K562 (cell line): ENCODE results near the gene CCDC159. TPM values are rescaled to one million over a fixed set of nuclear protein-coding genes. Genes with fewer than 3 reads are reported as not detected.

Experiments
- ARID3B ChIP-seq: fragments of 250-450 bp; sonication (Bioruptor Pico); IDR thresholded peaks from 2 replicates; pipeline ENCODE4 v1.4.0; 2020; ENCODE audit warnings: borderline replicate concordance
- BRD9 ChIP-seq: fragments of 450-650 bp; IDR thresholded peaks from 2 replicates; pipeline ENCODE4 v1.6.1; 2018; ENCODE audit warnings: low read depth; ENCODE audit not compliant: partially characterized antibody
- CREB1 ChIP-seq, 2 experiments: sonication (generic) in 1 of 2; formaldehyde crosslinking in 1 of 2; IDR thresholded peaks; 2 replicates each; pipeline versions ENCODE4 v1.6.1 to v1.8.0; 2012 to 2022; ENCODE audit warnings: inconsistent platforms in 1 of 2, mild to moderate bottlenecking in 1 of 2, missing genetic modification reagents in 1 of 2, moderate library complexity in 1 of 2
- ID3 ChIP-seq, 2 experiments: fragments of 250-450 bp in 1 of 2; fragments of 450-650 bp in 1 of 2; sonication (Bioruptor Pico) in 1 of 2; IDR thresholded peaks; 2 replicates each; pipeline versions ENCODE4 v1.6.1 to v1.8.0; 2016 to 2021; ENCODE audit warnings: mild to moderate bottlenecking in 2 of 2, moderate library complexity in 2 of 2, missing compliant biosample characterization in 1 of 2, missing genetic modification characterization in 1 of 2
- KAT8 ChIP-seq: fragments of 450-650 bp; IDR thresholded peaks from 2 replicates; pipeline ENCODE4 v1.6.1; 2016; ENCODE audit warnings: low read depth, mild to moderate bottlenecking
- KHSRP ChIP-seq: fragments of 450-650 bp; IDR thresholded peaks from 2 replicates; pipeline ENCODE4 v1.6.1; 2017
- MYC ChIP-seq, 2 experiments: fragments of 250-450 bp in 1 of 2; sonication (Bioruptor Pico) in 1 of 2; IDR thresholded peaks; 2 replicates each; pipeline versions ENCODE4 v1.5.1 to v1.6.1; 2012 to 2021; ENCODE audit warnings: low read depth in 2 of 2, borderline replicate concordance in 1 of 2, improper control_type of control experiment in 1 of 2, low read length in 1 of 2, mild to moderate bottlenecking in 1 of 2, moderate library complexity in 1 of 2
- NUFIP1 ChIP-seq: fragments of 450-650 bp; IDR thresholded peaks from 2 replicates; pipeline ENCODE4 v1.6.1; 2018; ENCODE audit not compliant: partially characterized antibody
- RAD51 ChIP-seq: fragments of 450-650 bp; IDR thresholded peaks from 2 replicates; pipeline ENCODE4 v1.7.1; 2016; ENCODE audit warnings: low read depth, mild to moderate bottlenecking, borderline replicate concordance
- SMARCA4 ChIP-seq: fragments of 450-650 bp; IDR thresholded peaks from 2 replicates; pipeline ENCODE4 v1.6.1; 2016
- SRF ChIP-seq, 2 experiments: fragments of 250-450, 450-650 bp in 1 of 2; sonication (Bioruptor Pico) in 1 of 2; sonication (generic) in 1 of 2; formaldehyde crosslinking; IDR thresholded peaks; 2 replicates each; pipeline versions ENCODE4 v1.5.0 to v1.5.1; 2020 to 2022; ENCODE audit warnings: mild to moderate bottlenecking in 1 of 2, missing genetic modification reagents in 1 of 2
- YY1 ChIP-seq, 3 experiments: IDR thresholded peaks; 2 replicates each; pipeline ENCODE4 v1.6.1; 2011; ENCODE audit warnings: low read length in 2 of 3, mild to moderate bottlenecking in 2 of 3, moderate library complexity in 2 of 3, borderline replicate concordance in 1 of 3, control low read depth in 1 of 3, low read depth in 1 of 3; ENCODE audit not compliant: insufficient read depth in 3 of 3, insufficient replicate concordance in 2 of 3, control insufficient read depth in 1 of 3, insufficient read length in 1 of 3; ENCODE audit errors: extremely low read depth in 1 of 3
- ZNF224 ChIP-seq: sonication (generic); formaldehyde crosslinking; IDR thresholded peaks from 2 replicates; pipeline ENCODE4 v1.8.0; 2022; ENCODE audit warnings: mild to moderate bottlenecking, missing genetic modification reagents
- polyA plus RNA-seq, 8 experiments: library from polyadenylated mRNA; depleted of rRNA in 4 of 8; stranded (reverse) in 5 of 8; unstranded in 3 of 8; fragments of >200 nt; fragmentation: Nextera tagmentation in 2 of 8; fragmentation: Illumina TruSeq in 1 of 8; extraction: Ambion mirVana in 2 of 8; extraction: Trizol in 1 of 8; gene quantifications; 2 replicates each; pipeline versions ENCODE4 v1.2.1 to v1.2.3, GENCODE V29; 2011 to 2014; ENCODE audit warnings: inconsistent platforms in 1 of 8, missing spikeins in 1 of 8
- total RNA-seq, 7 experiments: library from RNA; depleted of rRNA in 6 of 7; stranded (reverse); fragments of >200 nt in 6 of 7; fragmentation: Illumina TruSeq in 2 of 7; extraction: Trizol in 2 of 7; gene quantifications; 2 replicates each; pipeline versions ENCODE4 v1.2.1 to v1.2.3, GENCODE V29; 2011 to 2021; ENCODE audit warnings: low replicate concordance in 1 of 7

Gene CCDC159
- total and polyA plus RNA-seq, 9 of the 15 experiments (the other 6 are each of a cell fraction or from before 2014, with no cell fraction given): 0.68 to 10.1 (median 4.7) TPM

GRCh38 chr19:11355160-11356073 lies 9.1 kb downstream of the CCDC159 start, which contains the start of gene PLPPR2 (continued):
- TF ChIP-seq CREB1 (IDR thresholded peaks at IDR 0.05) (no peak), CREB1 (CRISPR knock-in tag; IDR thresholded peaks at IDR 0.05) (no peak), NUFIP1 (no peak), SRF (CRISPR knock-in tag; IDR thresholded peaks at IDR 0.05) (no peak), ARID3B (CRISPR knock-in tag) (no peak), ZNF224 (no peak), MYC (IDR thresholded peaks at IDR 0.05; ENCODE audit: low read depth, low read length) (peak; percentile 18; the same call in 1 of the 2 replicates), MYC (CRISPR knock-in tag; IDR thresholded peaks at IDR 0.05; ENCODE audit: borderline replicate concordance, low read depth) (no peak), ID3 (CRISPR knock-in tag; IDR thresholded peaks at IDR 0.05) (no peak), ID3 (tag; IDR thresholded peaks at IDR 0.05) (peak; percentile 32; the same call in 1 of the 2 replicates), BRD9 (no peak), KHSRP (no peak), KAT8 (no peak), SMARCA4 (0 out of 2 replicates have a peak, but pooled peaks have one; percentile 52), RAD51 (no peak), YY1 (IDR thresholded peaks at IDR 0.05; ENCODE audit: borderline replicate concordance in 1 of 3, control insufficient read depth in 1 of 3, extremely low read depth in 1 of 3, insufficient read depth in 3 of 3, insufficient read length in 1 of 3, insufficient replicate concordance in 2 of 3, low read depth in 1 of 3, low read length in 2 of 3) (no peak)
